SK-N-SH (cell line): ENCODE results near the gene SCN8A.

Source experiments
- CHD2 ChIP-seq: fragments of 150-350 bp; IDR thresholded peaks from 2 replicates; pipeline ENCODE4 v1.6.1; 2018; ENCODE audit warnings: low read length; ENCODE audit not compliant: partially characterized antibody
- EP300 ChIP-seq, 2 experiments: IDR thresholded peaks; 2 replicates each; pipeline versions ENCODE4 v1.4.0 to v1.6.1; 2012; ENCODE audit warnings: borderline replicate concordance in 1 of 2, low read depth in 1 of 2, low read length in 1 of 2
- EZH2phosphoT487 ChIP-seq: fragments of 200-600 bp; sonication (generic); IDR thresholded peaks from 2 replicates; pipeline ENCODE4 v1.6.1; 2017; ENCODE audit warnings: low read depth, mixed run types, mild to moderate bottlenecking, antibody characterized with exemption, moderate library complexity, borderline replicate concordance
- FOSL2 ChIP-seq: IDR thresholded peaks from 2 replicates; pipeline ENCODE4 v1.4.0; 2012; ENCODE audit warnings: low read depth, mild to moderate bottlenecking, moderate library complexity, borderline replicate concordance
- NFIC ChIP-seq: IDR thresholded peaks from 2 replicates; pipeline ENCODE4 v1.4.0; 2012; ENCODE audit warnings: borderline replicate concordance
- SMC3 ChIP-seq: IDR thresholded peaks from 2 replicates; pipeline ENCODE4 v1.6.1; 2012; ENCODE audit warnings: low read depth, low read length, improper control_type of control experiment
- TAF1 ChIP-seq: IDR thresholded peaks from 2 replicates; pipeline ENCODE4 v1.6.1; 2012; ENCODE audit warnings: low read depth, mild to moderate bottlenecking, low read length, moderate library complexity, borderline replicate concordance
- YY1 ChIP-seq: IDR thresholded peaks from 2 replicates; pipeline ENCODE4 v1.4.0; 2012; ENCODE audit warnings: low read depth, mild to moderate bottlenecking
- TF ChIP-seq, protein P1 (sequence below): fragments of 200-600 bp; sonication (generic); IDR thresholded peaks from 2 replicates; pipeline ENCODE4 v1.6.1; 2017; ENCODE audit warnings: antibody characterized with exemption, mild to moderate bottlenecking, moderate library complexity
- TF ChIP-seq, protein P2 (sequence below): fragments of 150-350 bp; IDR thresholded peaks from 2 replicates; pipeline ENCODE4 v1.6.1; 2017; ENCODE audit warnings: antibody characterized with exemption, low read length, low read depth, borderline replicate concordance

DNA sequence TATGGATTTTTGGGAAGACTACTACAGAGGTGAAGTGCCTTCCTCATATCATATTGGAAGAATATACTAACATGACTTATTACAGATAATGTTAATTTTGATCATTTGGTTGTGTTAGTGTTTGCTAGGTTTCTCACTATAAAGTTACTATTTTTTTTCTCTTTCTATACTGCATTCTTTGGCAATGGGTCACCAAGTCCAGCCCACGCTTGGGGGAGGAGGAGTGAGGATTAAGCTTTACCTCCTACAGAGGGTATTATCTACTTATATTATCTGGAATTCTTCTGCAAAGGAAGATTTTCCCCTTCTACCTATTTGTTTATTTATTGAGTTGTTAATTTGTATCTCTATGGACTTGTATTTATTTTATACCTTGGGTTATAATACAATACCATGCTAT is 31.5 kb downstream of the SCN8A start:
- no peak for TF ChIP-seq EZH2phosphoT487
- TF ChIP-seq CHD2 = no peak
- TF ChIP-seq YY1 = no peak
- TF ChIP-seq, protein P1, sequence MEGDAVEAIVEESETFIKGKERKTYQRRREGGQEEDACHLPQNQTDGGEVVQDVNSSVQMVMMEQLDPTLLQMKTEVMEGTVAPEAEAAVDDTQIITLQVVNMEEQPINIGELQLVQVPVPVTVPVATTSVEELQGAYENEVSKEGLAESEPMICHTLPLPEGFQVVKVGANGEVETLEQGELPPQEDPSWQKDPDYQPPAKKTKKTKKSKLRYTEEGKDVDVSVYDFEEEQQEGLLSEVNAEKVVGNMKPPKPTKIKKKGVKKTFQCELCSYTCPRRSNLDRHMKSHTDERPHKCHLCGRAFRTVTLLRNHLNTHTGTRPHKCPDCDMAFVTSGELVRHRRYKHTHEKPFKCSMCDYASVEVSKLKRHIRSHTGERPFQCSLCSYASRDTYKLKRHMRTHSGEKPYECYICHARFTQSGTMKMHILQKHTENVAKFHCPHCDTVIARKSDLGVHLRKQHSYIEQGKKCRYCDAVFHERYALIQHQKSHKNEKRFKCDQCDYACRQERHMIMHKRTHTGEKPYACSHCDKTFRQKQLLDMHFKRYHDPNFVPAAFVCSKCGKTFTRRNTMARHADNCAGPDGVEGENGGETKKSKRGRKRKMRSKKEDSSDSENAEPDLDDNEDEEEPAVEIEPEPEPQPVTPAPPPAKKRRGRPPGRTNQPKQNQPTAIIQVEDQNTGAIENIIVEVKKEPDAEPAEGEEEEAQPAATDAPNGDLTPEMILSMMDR = no peak
- TF ChIP-seq FOSL2 = peak; percentile 70; the same call in 1 of the 2 replicates
- no peak for TF ChIP-seq TAF1
- TF ChIP-seq EP300 (IDR thresholded peaks at IDR 0.05; ENCODE audit: borderline replicate concordance in 1 of 2, low read depth in 1 of 2, low read length in 1 of 2) = no peak
- TF ChIP-seq NFIC = no peak
- no peak for TF ChIP-seq SMC3
- TF ChIP-seq, protein P2, sequence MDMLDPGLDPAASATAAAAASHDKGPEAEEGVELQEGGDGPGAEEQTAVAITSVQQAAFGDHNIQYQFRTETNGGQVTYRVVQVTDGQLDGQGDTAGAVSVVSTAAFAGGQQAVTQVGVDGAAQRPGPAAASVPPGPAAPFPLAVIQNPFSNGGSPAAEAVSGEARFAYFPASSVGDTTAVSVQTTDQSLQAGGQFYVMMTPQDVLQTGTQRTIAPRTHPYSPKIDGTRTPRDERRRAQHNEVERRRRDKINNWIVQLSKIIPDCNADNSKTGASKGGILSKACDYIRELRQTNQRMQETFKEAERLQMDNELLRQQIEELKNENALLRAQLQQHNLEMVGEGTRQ = no peak
